Measurements from ENCODE around the gene ANGPT4. TPM values are rescaled to one million over a fixed set of nuclear protein-coding genes. Genes with fewer than 3 reads are reported as not detected.
A peak's percentile ranks its signal among the peaks of the same experiment; 100 is the strongest.

Gene ANGPT4
- total RNA-seq, 6 experiments from 2014 or later, result 0.04 to 0.12 TPM; not detected in 4

GRCh38 chr20:945841-946240, 29.7 kb upstream of the ANGPT4 start:
- no peaks in the 10 kb centered on the region for H3K4me1 ChIP-seq
- ATAC-seq (no peak), DNase-seq (peak in 1 of 3 donors; percentile 28)
- H3K36me3 ChIP-seq, result no peaks in the 10 kb centered on the region
- 84% methylated on average over 4 of the region's 13 CpGs for WGBS (ENCODE audit: insufficient coverage, low coverage, low lambda C conversion rate, missing lambda C conversion rate)
- no peaks in the 10 kb centered on the region for H3K27me3 ChIP-seq
- H3K4me3 ChIP-seq, result no peak overlapping the region
- no peaks in the 10 kb centered on the region for H3K9me3 ChIP-seq
- no peak overlapping the region for H3K27ac ChIP-seq
- no peak for TF ChIP-seq POLR2A (IDR thresholded peaks at IDR 0.05)
- no peak for TF ChIP-seq CTCF (IDR thresholded peaks at IDR 0.05)
- intact Hi-C loops (cut with DNase I), result no loop called here

- no peak overlapping the region for H3K27ac ChIP-seq
- H3K4me1 ChIP-seq, result no peaks in the 10 kb centered on the region
- ATAC-seq (no peak), DNase-seq (peak in 1 of 3 donors; percentile 27)
- 44% methylated on average over 6 of the region's 13 CpGs for WGBS (ENCODE audit: insufficient coverage, low coverage, low lambda C conversion rate, missing lambda C conversion rate)
- TF ChIP-seq CTCF (IDR thresholded peaks at IDR 0.05) (no peak), POLR2A (IDR thresholded peaks at IDR 0.05) (no peak)
- H3K36me3 ChIP-seq, result no peaks in the 10 kb centered on the region
- intact Hi-C loops (cut with DNase I), result no loop called here
- no peaks in the 10 kb centered on the region for H3K27me3 ChIP-seq
- no peak overlapping the region for H3K4me3 ChIP-seq
- H3K9me3 ChIP-seq, result no peaks in the 10 kb centered on the region
Measured at GRCh38 chr20:944774-945410, 28.8 kb upstream of the ANGPT4 start.

GRCh38 chr20:944148-944547, 28.0 kb upstream of the ANGPT4 start:
- no peaks in the 10 kb centered on the region for H3K36me3 ChIP-seq
- DNase-seq, result peak in 1 of 3 donors; percentile 23
- TF ChIP-seq CTCF (IDR thresholded peaks at IDR 0.05), result no peak
- TF ChIP-seq POLR2A (IDR thresholded peaks at IDR 0.05), result no peak
- H3K4me3 ChIP-seq, result no peak overlapping the region
- WGBS (ENCODE audit: insufficient coverage, low coverage, low lambda C conversion rate, missing lambda C conversion rate), result 61% methylated on average over 3 of the region's 9 CpGs
- intact Hi-C loops (cut with DNase I), result no loop called here
- no peaks in the 10 kb centered on the region for H3K27me3 ChIP-seq
- no peak overlapping the region for H3K27ac ChIP-seq
- H3K4me1 ChIP-seq, result no peaks in the 10 kb centered on the region
- no peak for ATAC-seq
- no peaks in the 10 kb centered on the region for H3K9me3 ChIP-seq

- intact Hi-C loops (cut with DNase I), result no loop called here
- H3K27me3 ChIP-seq, result no peaks in the 10 kb centered on the region
- H3K4me3 ChIP-seq, result no peak overlapping the region
- no peaks in the 10 kb centered on the region for H3K36me3 ChIP-seq
- H3K27ac ChIP-seq, result no peak overlapping the region
- TF ChIP-seq POLR2A (IDR thresholded peaks at IDR 0.05) (no peak), CTCF (IDR thresholded peaks at IDR 0.05) (no peak)
- no peak for ATAC-seq
- peak in 1 of 3 donors; percentile 23 for DNase-seq
- no peaks in the 10 kb centered on the region for H3K9me3 ChIP-seq
- no peaks in the 10 kb centered on the region for H3K4me1 ChIP-seq
- WGBS (ENCODE audit: insufficient coverage, low coverage, low lambda C conversion rate, missing lambda C conversion rate), result 72% methylated on average over 7 of the region's 7 CpGs
Measured at GRCh38 chr20:942611-943010, 26.5 kb upstream of the ANGPT4 start.
